IPS DF 19.7 (cell line): Measurements from ENCODE around the gene SPATA31A5.
"Not testable (repeated sequence)": the region's sequence is repeated elsewhere in the genome, so short reads cannot be mapped to it uniquely, and the experiment has no call there.

Experiments used
- DNase-seq: peaks from one replicate; pipeline ENCODE4 v3.0.0-alpha.2; 2013; ENCODE audit warnings: low read depth, low spot score

SPATA31A5 gene

DNA sequence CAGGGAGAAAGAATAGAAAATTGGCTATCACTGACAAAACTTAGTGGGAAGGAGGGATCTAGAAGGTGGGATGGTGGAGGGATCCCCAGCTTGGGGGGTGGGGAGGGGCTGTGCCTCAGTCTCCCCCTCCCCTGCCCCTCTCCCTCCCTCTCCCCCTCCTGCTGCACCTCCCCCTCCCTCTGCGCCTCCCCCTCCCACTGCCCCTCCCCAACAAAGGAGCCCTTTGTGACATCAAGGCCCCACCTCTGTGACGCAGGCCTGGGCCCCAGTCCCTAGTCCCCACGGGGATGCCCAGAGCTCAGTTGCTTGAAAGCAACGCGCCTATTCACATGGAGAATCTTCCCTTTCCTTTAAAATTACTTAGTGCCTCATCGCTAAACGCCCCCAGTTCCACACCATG, at the start of gene SPATA31A5:
SPATA31A5 (plus strand) TSS at position 301 of the 400 bp plus-strand sequence; CDS start at position 330, 29 bp downstream.
- DNase-seq: not testable (repeated sequence)

DNA sequence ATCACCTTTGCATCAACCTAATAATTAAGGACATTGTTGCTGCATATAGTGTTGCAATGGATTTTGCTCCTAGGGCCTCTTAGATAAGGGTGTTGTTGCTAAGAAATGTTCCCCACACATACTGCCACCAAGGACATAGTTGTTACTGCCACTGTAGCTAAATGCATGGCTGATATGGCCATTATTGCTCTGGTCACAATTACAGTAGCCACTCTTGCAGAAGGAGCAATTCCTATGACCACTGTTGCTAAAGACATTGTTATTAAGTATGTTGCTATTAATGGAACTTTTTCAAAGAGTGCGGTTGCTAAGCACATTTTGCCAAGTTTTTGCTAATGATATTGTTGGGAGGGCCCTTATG, 48.8 kb downstream of the SPATA31A5 start:
- DNase-seq: not testable (repeated sequence)

DNA sequence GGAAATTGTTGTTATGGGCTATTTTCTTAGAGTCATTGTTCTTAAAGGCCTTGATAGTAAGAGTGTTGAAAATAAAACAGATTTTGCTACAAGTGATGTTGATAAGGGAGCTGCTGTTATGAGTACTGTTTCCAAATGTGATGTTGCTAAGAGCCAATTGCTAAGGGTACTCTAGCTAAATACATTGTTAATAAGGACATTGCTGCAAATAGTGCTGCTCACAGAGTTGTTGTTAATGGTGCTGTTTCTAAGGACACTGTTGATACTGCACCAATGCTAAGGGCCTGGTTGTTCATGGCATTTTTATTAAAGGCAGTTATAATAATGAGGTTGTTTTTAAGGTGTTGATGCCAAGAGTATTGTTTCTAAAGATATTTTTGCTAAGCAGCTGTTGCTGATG, 52.2 kb downstream of the SPATA31A5 start:
- not testable (repeated sequence) for DNase-seq
